Adrenal gland (tissue), 12 donors: ENCODE results near the gene SPATA16. TPM values are rescaled to one million over a fixed set of nuclear protein-coding genes. Genes with fewer than 3 reads are reported as not detected.

Experiments
- DNase-seq, 7 donors: peaks; one replicate each; pipeline ENCODE4 v3.0.0-alpha.2; 2019 to 2020
- H3K27ac ChIP-seq, 5 donors: fragments of 200-600 bp; sonication (generic) in 4 of 5; 1 replicate in 3 of 5; 2 replicates in 2 of 5; pipeline versions ENCODE4 v1.5.1 to v1.8.0; 2016 to 2020; ENCODE audit warnings: mild to moderate bottlenecking in 1 of 5
- H3K27me3 ChIP-seq: fragments of 200-600 bp; 2 replicates; pipeline ENCODE4 v1.8.0; 2021
- H3K36me3 ChIP-seq, 2 donors: fragments of 200-600 bp; replicated peaks in 1 of 2; 1 replicate in 1 of 2; 2 replicates in 1 of 2; pipeline versions ENCODE4 v1.5.1 to v1.8.0; 2018 to 2022
- H3K4me1 ChIP-seq, 2 donors: fragments of 200-600 bp; replicated peaks in 1 of 2; 1 replicate in 1 of 2; 2 replicates in 1 of 2; pipeline versions ENCODE4 v1.5.1 to v1.8.0; 2018 to 2021
- H3K4me3 ChIP-seq, 4 donors: fragments of 200-600 bp; sonication (generic) in 3 of 4; one replicate each; pipeline ENCODE4 v1.5.1; 2016 to 2018
- H3K9me3 ChIP-seq, 3 donors: fragments of 200-600 bp; sonication (generic) in 1 of 3; replicated peaks in 1 of 3; 1 replicate in 2 of 3; 2 replicates in 1 of 3; pipeline versions ENCODE4 v1.5.1 to v1.8.0; 2016 to 2021
- CTCF ChIP-seq, 6 experiments: fragments of 450-650 bp in 4 of 6; fragments of 200-600 bp in 2 of 6; sonication (generic) in 1 of 6; IDR thresholded peaks; 1 replicate in 5 of 6; 2 replicates in 1 of 6; pipeline versions ENCODE4 v1.5.1 to v1.8.0; 2016 to 2021; ENCODE audit warnings: antibody characterized with exemption in 6 of 6, mild to moderate bottlenecking in 2 of 6, moderate library complexity in 1 of 6
- POLR2A ChIP-seq, 2 donors: fragments of 450-650 bp; IDR thresholded peaks; one replicate each; pipeline ENCODE4 v1.6.1; 2017; ENCODE audit warnings: antibody characterized with exemption in 2 of 2, mild to moderate bottlenecking in 2 of 2, moderate library complexity in 1 of 2
- WGBS, 4 donors: extraction: QIAGEN DNeasy Blood & Tissue Kit in 2 of 4; methylation state at CpG; one replicate each; pipeline versions ENCODE4 v1.1.5 to v1.1.7; 2013 to 2017; 5-methylcytosine and 5-hydroxymethylcytosine counted together
- intact Hi-C, 2 donors: fragments of 100-400 bp; cut with DNase I; formaldehyde crosslinking; loops; one replicate each; pipeline versions ENCODE4 v1.14.1 to v1.15.0; 2022 to 2023
- polyA plus RNA-seq, 3 donors: library from polyadenylated mRNA; stranded (reverse); fragments of 200-250 nt in 2 of 3; fragments of 350-450 nt in 1 of 3; fragmentation: Illumina TruSeq in 1 of 3; extraction: RNeasy Lipid Tissue Mini Kit (QIAGEN cat#74804) in 1 of 3; gene quantifications; one replicate each; pipeline ENCODE4 v1.2.3, GENCODE V29; 2013 to 2014
- total RNA-seq, 9 donors: library from RNA; depleted of rRNA in 4 of 9; stranded (reverse); fragments of >200 nt in 4 of 9; fragments of 120-200 nt in 1 of 9; fragmentation: NEBNext Ultra II Directional in 1 of 9; extraction: Animal tissue kit (Norgen Biotek cat#: 25700) in 1 of 9; gene quantifications; one replicate each; pipeline versions ENCODE4 v1.1.0 to v1.2.4, GENCODE V29; 2013 to 2023
- donor health status: healthy with polysubstance abuse.
- donor health status: Bipolar disorder and iron deficiency.
- donor health status: DM: yes; HTN: yes; CAD: no.
- donor health status: DM: no; HTN: no; CAD: no.
- donor health status: DM: no; HTN: no; CAD: no.
- donor health status: DM: yes; HTN: yes; CAD: no.

SPATA16 gene
- total and polyA plus RNA-seq, 12 donors = not detected

- DNase-seq = no peak
- Histone ChIP-seq H3K9me3 (no peaks in the 10 kb centered on the region), H3K27me3 (no peaks in the 10 kb centered on the region), H3K4me1 (no peaks in the 10 kb centered on the region), H3K27ac (no peak overlapping the region), H3K4me3 (no peak overlapping the region), H3K36me3 (no peaks in the 10 kb centered on the region)
- TF ChIP-seq CTCF (IDR thresholded peaks at IDR 0.05) (no peak), POLR2A (IDR thresholded peaks at IDR 0.05) (no peak)
- intact Hi-C loops = loop anchor here in 1 of 2 donors (5.0 kb wide), 1 partner anchor 1172 kb away; no protein-coding TSS in a partner anchor
- WGBS, 4 donors = 74 to 80% (median 78%) methylated on average over 8 to 9 of the region's 9 CpGs
These were observed 236.2 kb downstream of the SPATA16 start for GRCh38 chr3:172904711-172905373.

GRCh38 chr3:172903642-172904320 is 237.3 kb downstream of the SPATA16 start:
- H3K4me1 ChIP-seq = no peaks in the 10 kb centered on the region
- H3K9me3 ChIP-seq = peaks cover 0 to 2% (median 0%) of the 10 kb centered on the region in 3 donors
- peak; percentile 43 to 90 (median 82) for DNase-seq
- WGBS, 4 donors = 11 to 26% (median 19%) methylated on average over 3 of the region's 3 CpGs
- no peaks in the 10 kb centered on the region for H3K27me3 ChIP-seq
- H3K36me3 ChIP-seq = no peaks in the 10 kb centered on the region
- TF ChIP-seq POLR2A (IDR thresholded peaks at IDR 0.05) (no peak), CTCF (IDR thresholded peaks at IDR 0.05) (no peak)
- H3K4me3 ChIP-seq = no peak overlapping the region
- intact Hi-C loops = no loop called here
- H3K27ac ChIP-seq = no peak overlapping the region

- intact Hi-C loops = no loop called here
- 25 to 40% (median 38%) methylated on average over 2 of the region's 2 CpGs for WGBS, 4 donors
- no peaks in the 10 kb centered on the region for H3K36me3 ChIP-seq
These were observed 248.9 kb downstream of the SPATA16 start for GRCh38 chr3:172892158-172892557.

More at GRCh38 chr3:172892158-172892557, 248.9 kb downstream of the SPATA16 start:
- H3K27ac ChIP-seq = peak overlapping the region in 1 of 5 donors; percentile 19
- H3K9me3 ChIP-seq = no peaks in the 10 kb centered on the region
- TF ChIP-seq POLR2A (IDR thresholded peaks at IDR 0.05) (no peak), CTCF (IDR thresholded peaks at IDR 0.05) (no peak)
- peak in 1 of 7 donors; percentile 26 for DNase-seq
- no peak overlapping the region for H3K4me3 ChIP-seq
- H3K27me3 ChIP-seq = no peaks in the 10 kb centered on the region
- H3K4me1 ChIP-seq = no peaks in the 10 kb centered on the region
